CD14-positive monocyte (primary cell): ENCODE data around the gene AMOTL2. TPM values are rescaled to one million over a fixed set of nuclear protein-coding genes. Genes with fewer than 3 reads are reported as not detected.

Source experiments
- DNase-seq, 3 donors: peaks; one replicate each; pipeline ENCODE4 v3.0.0-alpha.2; 2011 to 2022
- H2AFZ ChIP-seq: 2 replicates; pipeline ENCODE4 v1.6.0; 2012; ENCODE audit warnings: mild to moderate bottlenecking, low read depth, low read length, inconsistent platforms; ENCODE audit not compliant: insufficient read depth, poor library complexity, severe bottlenecking
- H3K27ac ChIP-seq, 2 donors: 1 replicate in 1 of 2; 2 replicates in 1 of 2; pipeline ENCODE4 v1.5.1; 2012 to 2013; ENCODE audit warnings: low read length in 2 of 2, control low read depth in 1 of 2, inconsistent platforms in 1 of 2, low read depth in 1 of 2, mild to moderate bottlenecking in 1 of 2
- H3K27me3 ChIP-seq, 2 donors: one replicate each; pipeline versions ENCODE4 v1.6.0 to v1.6.1; 2011 to 2013; ENCODE audit warnings: low read length in 2 of 2; ENCODE audit not compliant: control insufficient read depth in 2 of 2, insufficient read depth in 2 of 2
- H3K36me3 ChIP-seq, 2 donors: replicated peaks in 1 of 2; 1 replicate in 1 of 2; 2 replicates in 1 of 2; pipeline versions ENCODE4 v1.5.1 to v1.6.1; 2012 to 2013; ENCODE audit warnings: low read length in 2 of 2, control low read depth in 1 of 2, inconsistent platforms in 1 of 2, mild to moderate bottlenecking in 1 of 2; ENCODE audit not compliant: insufficient read depth in 2 of 2, control insufficient read depth in 1 of 2
- H3K4me1 ChIP-seq, 2 donors: 1 replicate in 1 of 2; 2 replicates in 1 of 2; pipeline versions ENCODE4 v1.5.1 to v1.6.1; 2012 to 2013; ENCODE audit warnings: low read length in 2 of 2, control low read depth in 1 of 2, inconsistent platforms in 1 of 2, mild to moderate bottlenecking in 1 of 2, moderate library complexity in 1 of 2; ENCODE audit not compliant: insufficient read depth in 2 of 2, control insufficient read depth in 1 of 2
- H3K4me2 ChIP-seq: replicated peaks from 2 replicates; pipeline ENCODE3; 2012; ENCODE audit warnings: low read length, moderate library complexity, mild to moderate bottlenecking; ENCODE audit not compliant: poor library complexity, severe bottlenecking; ENCODE audit errors: extremely low read depth
- H3K4me3 ChIP-seq, 3 experiments: fragments of 200-600 bp in 1 of 3; sonication (generic) in 1 of 3; replicated peaks in 1 of 3; 1 replicate in 2 of 3; 2 replicates in 1 of 3; pipeline ENCODE4 v1.5.1; 2011 to 2013; ENCODE audit warnings: low read length in 3 of 3, mild to moderate bottlenecking in 3 of 3, control low read depth in 2 of 3, low read depth in 2 of 3, inconsistent platforms in 1 of 3, moderate library complexity in 1 of 3
- H3K79me2 ChIP-seq: 2 replicates; pipeline ENCODE4 v1.6.0; 2012; ENCODE audit warnings: mild to moderate bottlenecking, control low read depth, inconsistent platforms, low read length, moderate library complexity; ENCODE audit not compliant: insufficient read depth
- H3K9ac ChIP-seq: 2 replicates; pipeline ENCODE4 v1.6.0; 2017; ENCODE audit warnings: low read length, mild to moderate bottlenecking; ENCODE audit not compliant: insufficient read depth, poor library complexity, severe bottlenecking
- H3K9me3 ChIP-seq, 2 donors: replicated peaks in 1 of 2; 1 replicate in 1 of 2; 2 replicates in 1 of 2; pipeline versions ENCODE4 v1.5.1 to v1.6.1; 2012 to 2013; ENCODE audit warnings: low read length in 2 of 2, control low read depth in 1 of 2; ENCODE audit not compliant: control insufficient read depth in 1 of 2, insufficient read depth in 1 of 2
- H4K20me1 ChIP-seq: 2 replicates; pipeline ENCODE4 v1.6.0; 2012; ENCODE audit warnings: mild to moderate bottlenecking, low read length, control low read depth, moderate library complexity; ENCODE audit not compliant: insufficient read depth
- H3K27ac Mint-ChIP-seq, 7 donors: one replicate each; pipeline ENCODE4 v1.8.0; 2020; ENCODE audit warnings: mild to moderate bottlenecking in 7 of 7, mixed read lengths in 7 of 7, moderate library complexity in 6 of 7, inconsistent platforms in 2 of 7
- H3K27me3 Mint-ChIP-seq, 3 donors: one replicate each; pipeline ENCODE4 v1.8.0; 2021 to 2022; ENCODE audit warnings: low read depth in 3 of 3, mild to moderate bottlenecking in 3 of 3, mixed read lengths in 3 of 3, moderate library complexity in 3 of 3, inconsistent platforms in 1 of 3
- H3K36me3 Mint-ChIP-seq, 2 donors: one replicate each; pipeline ENCODE4 v1.8.0; 2020; ENCODE audit warnings: mixed read lengths in 2 of 2, inconsistent platforms in 1 of 2, mild to moderate bottlenecking in 1 of 2
- H3K4me1 Mint-ChIP-seq: one replicate; pipeline ENCODE4 v1.8.0; 2020; ENCODE audit warnings: mild to moderate bottlenecking, mixed read lengths
- H3K4me3 Mint-ChIP-seq, 2 donors: one replicate each; pipeline ENCODE4 v1.8.0; 2020; ENCODE audit warnings: mild to moderate bottlenecking in 2 of 2, mixed read lengths in 2 of 2, moderate library complexity in 1 of 2
- H3K9me3 Mint-ChIP-seq, 7 donors: one replicate each; pipeline ENCODE4 v1.8.0; 2020 to 2022; ENCODE audit warnings: mixed read lengths in 7 of 7, mild to moderate bottlenecking in 6 of 7, moderate library complexity in 6 of 7, inconsistent platforms in 2 of 7
- CTCF ChIP-seq: fragments of 200-600 bp; IDR thresholded peaks from one replicate; pipeline ENCODE4 v1.8.0; 2022; ENCODE audit warnings: antibody characterized with exemption, mild to moderate bottlenecking
- WGBS: methylation state at CpG from one replicate; pipeline ENCODE4 v1.1.5; 2013; ENCODE audit warnings: missing lambda C conversion rate; ENCODE audit not compliant: insufficient coverage; 5-methylcytosine and 5-hydroxymethylcytosine counted together
- intact Hi-C, 2 donors: fragments of 100-400 bp; cut with micrococcal nuclease; formaldehyde crosslinking; loops; one replicate each; pipeline versions ENCODE4 v1.15.0 to v1.15.1; 2023
- polyA plus RNA-seq, 3 donors: library from polyadenylated mRNA; depleted of rRNA in 1 of 3; unstranded in 2 of 3; stranded (reverse) in 1 of 3; fragments of 300-500 nt in 2 of 3; fragments of >200 nt in 1 of 3; fragmentation: Illumina TruSeq in 2 of 3; gene quantifications; 1 replicate in 2 of 3; 2 replicates in 1 of 3; pipeline ENCODE4 v1.2.3, GENCODE V29; 2012 to 2021

The AMOTL2 gene
- polyA plus RNA-seq, 3 donors: 0.01 TPM; not detected in 2

- H3K27ac ChIP-seq: no peak overlapping the region
- no peak for TF ChIP-seq CTCF
- peaks cover 2 to 7% (median 3%) of the 10 kb centered on the region in 3 donors for H3K27me3 Mint-ChIP-seq
- no peak overlapping the region for H3K4me3 ChIP-seq
- WGBS: 88% methylated on average over 7 of the region's 7 CpGs
- no peaks in the 10 kb centered on the region for H4K20me1 ChIP-seq
- no peak for DNase-seq
- H3K9ac ChIP-seq: no peak overlapping the region
- no peaks in the 10 kb centered on the region for H3K4me1 ChIP-seq
- H3K27ac Mint-ChIP-seq: no peak overlapping the region
- intact Hi-C loops: no loop called here
- H3K36me3 Mint-ChIP-seq: no peaks in the 10 kb centered on the region
- no peaks in the 10 kb centered on the region for H3K36me3 ChIP-seq
- no peaks in the 10 kb centered on the region for H3K27me3 ChIP-seq
- H3K4me3 Mint-ChIP-seq: no peak overlapping the region
- H2AFZ ChIP-seq: no peak overlapping the region
- H3K4me1 Mint-ChIP-seq: no peaks in the 10 kb centered on the region
- H3K9me3 Mint-ChIP-seq: no peaks in the 10 kb centered on the region
- no peaks in the 10 kb centered on the region for H3K9me3 ChIP-seq
- H3K79me2 ChIP-seq: no peaks in the 10 kb centered on the region
- H3K4me2 ChIP-seq: no peak overlapping the region
Observed at GRCh38 chr3:134353831-134354611, 20.2 kb downstream of the AMOTL2 start.

GRCh38 chr3:134353171-134353825 lies 20.9 kb downstream of the AMOTL2 start:
- no peak for TF ChIP-seq CTCF
- H3K4me1 Mint-ChIP-seq: no peaks in the 10 kb centered on the region
- no peaks in the 10 kb centered on the region for H3K27me3 ChIP-seq
- no peak overlapping the region for H3K4me3 ChIP-seq
- intact Hi-C loops: no loop called here
- 98% methylated on average over 6 of the region's 8 CpGs for WGBS
- no peak overlapping the region for H3K9ac ChIP-seq
- H3K27me3 Mint-ChIP-seq: peaks cover 2 to 7% (median 3%) of the 10 kb centered on the region in 3 donors
- no peak overlapping the region for H3K27ac ChIP-seq
- no peaks in the 10 kb centered on the region for H3K9me3 Mint-ChIP-seq
- H3K36me3 ChIP-seq: no peaks in the 10 kb centered on the region
- H3K27ac Mint-ChIP-seq: no peak overlapping the region
- no peaks in the 10 kb centered on the region for H3K36me3 Mint-ChIP-seq
- no peaks in the 10 kb centered on the region for H4K20me1 ChIP-seq
- H3K4me2 ChIP-seq: no peak overlapping the region
- H3K4me3 Mint-ChIP-seq: no peak overlapping the region
- H2AFZ ChIP-seq: no peak overlapping the region
- H3K9me3 ChIP-seq: no peaks in the 10 kb centered on the region
- H3K79me2 ChIP-seq: no peaks in the 10 kb centered on the region
- no peak for DNase-seq
- no peaks in the 10 kb centered on the region for H3K4me1 ChIP-seq
